Neural cell (in vitro differentiated cells): ENCODE measurements around the gene HBD.

Experiments used
- EP300 ChIP-seq: fragments of 450-650 bp; conservative IDR thresholded peaks from 2 replicates; pipeline ENCODE4 v1.6.1; 2014; ENCODE audit warnings: antibody characterized with exemption, mild to moderate bottlenecking, moderate library complexity; ENCODE audit not compliant: poor library complexity, severe bottlenecking
- EZH2 ChIP-seq: fragments of 200-600, 300-800 bp; shearing (Covaris generic), sonication (generic); IDR thresholded peaks from 2 replicates; pipeline ENCODE4 v1.6.1; 2014; ENCODE audit warnings: antibody characterized with exemption, low read length, borderline replicate concordance, mild to moderate bottlenecking; ENCODE audit not compliant: insufficient read depth, poor library complexity, severe bottlenecking
- MXI1 ChIP-seq: fragments of 450-650 bp; conservative IDR thresholded peaks from 2 replicates; pipeline ENCODE4 v1.6.1; 2014; ENCODE audit warnings: antibody characterized with exemption, mild to moderate bottlenecking; ENCODE audit not compliant: poor library complexity, severe bottlenecking
- POLR2AphosphoS5 ChIP-seq: IDR thresholded peaks from 2 replicates; pipeline ENCODE4 v1.6.1; 2012
- RAD21 ChIP-seq: fragments of 450-650 bp; conservative IDR thresholded peaks from 2 replicates; pipeline ENCODE4 v1.6.1; 2014; ENCODE audit warnings: antibody characterized with exemption, mild to moderate bottlenecking, moderate library complexity
- REST ChIP-seq: IDR thresholded peaks from 2 replicates; pipeline ENCODE4 v1.6.1; 2012; ENCODE audit warnings: borderline replicate concordance
- SMC3 ChIP-seq: fragments of 450-650 bp; conservative IDR thresholded peaks from 2 replicates; pipeline ENCODE4 v1.6.1; 2014; ENCODE audit warnings: antibody characterized with exemption, mild to moderate bottlenecking, moderate library complexity; ENCODE audit not compliant: poor library complexity
- TAF1 ChIP-seq: IDR thresholded peaks from 2 replicates; pipeline ENCODE4 v1.6.1; 2012; ENCODE audit warnings: low read depth
- TF ChIP-seq, protein P1 (sequence below): fragments of 450-650 bp; IDR thresholded peaks from 2 replicates; pipeline ENCODE4 v1.5.1; 2014; ENCODE audit warnings: antibody characterized with exemption, mild to moderate bottlenecking, moderate library complexity; ENCODE audit not compliant: poor library complexity, severe bottlenecking

DNA sequence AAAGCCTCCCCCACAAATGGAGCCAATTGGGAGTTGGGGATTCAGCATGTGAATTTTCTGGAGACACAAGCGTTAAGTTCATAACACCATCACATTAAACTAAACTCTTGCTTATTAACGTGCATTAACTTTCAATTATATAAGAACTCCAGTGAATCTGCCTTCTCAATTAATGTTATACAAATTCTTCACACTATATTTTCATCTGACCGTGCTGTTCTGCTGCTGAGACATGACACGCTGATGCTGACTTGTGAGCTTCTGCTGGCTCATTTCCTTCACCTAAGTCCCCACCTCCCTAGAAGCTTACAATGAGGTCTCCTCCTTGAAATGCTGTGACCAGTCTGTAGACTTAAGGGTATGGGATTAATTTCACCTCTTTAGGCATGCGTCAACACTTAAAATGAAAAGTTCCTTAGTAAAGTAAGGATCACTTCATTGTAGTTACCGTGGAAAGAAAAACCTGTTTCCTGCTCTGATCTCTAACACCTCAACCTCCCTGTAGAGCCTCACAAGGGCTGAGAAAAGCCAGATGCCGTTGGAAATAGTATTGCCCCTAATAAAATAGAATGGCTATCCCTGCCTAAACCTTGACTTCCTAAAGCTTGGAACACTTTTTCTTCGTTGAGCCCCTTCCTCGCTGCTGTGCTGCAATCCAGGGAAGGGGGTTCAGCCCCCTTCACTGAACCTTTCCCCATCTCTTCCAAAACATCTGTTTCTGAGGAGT is 18.1 kb upstream of the HBD start:
- TF ChIP-seq POLR2AphosphoS5: no peak
- no peak for TF ChIP-seq SMC3
- TF ChIP-seq EZH2: no peak
- TF ChIP-seq, protein P1, sequence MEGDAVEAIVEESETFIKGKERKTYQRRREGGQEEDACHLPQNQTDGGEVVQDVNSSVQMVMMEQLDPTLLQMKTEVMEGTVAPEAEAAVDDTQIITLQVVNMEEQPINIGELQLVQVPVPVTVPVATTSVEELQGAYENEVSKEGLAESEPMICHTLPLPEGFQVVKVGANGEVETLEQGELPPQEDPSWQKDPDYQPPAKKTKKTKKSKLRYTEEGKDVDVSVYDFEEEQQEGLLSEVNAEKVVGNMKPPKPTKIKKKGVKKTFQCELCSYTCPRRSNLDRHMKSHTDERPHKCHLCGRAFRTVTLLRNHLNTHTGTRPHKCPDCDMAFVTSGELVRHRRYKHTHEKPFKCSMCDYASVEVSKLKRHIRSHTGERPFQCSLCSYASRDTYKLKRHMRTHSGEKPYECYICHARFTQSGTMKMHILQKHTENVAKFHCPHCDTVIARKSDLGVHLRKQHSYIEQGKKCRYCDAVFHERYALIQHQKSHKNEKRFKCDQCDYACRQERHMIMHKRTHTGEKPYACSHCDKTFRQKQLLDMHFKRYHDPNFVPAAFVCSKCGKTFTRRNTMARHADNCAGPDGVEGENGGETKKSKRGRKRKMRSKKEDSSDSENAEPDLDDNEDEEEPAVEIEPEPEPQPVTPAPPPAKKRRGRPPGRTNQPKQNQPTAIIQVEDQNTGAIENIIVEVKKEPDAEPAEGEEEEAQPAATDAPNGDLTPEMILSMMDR: no peak
- no peak for TF ChIP-seq RAD21
- no peak for TF ChIP-seq EP300
- no peak for TF ChIP-seq REST
- TF ChIP-seq TAF1: no peak
- no peak for TF ChIP-seq MXI1
